Bronchial epithelial cell (primary cell): ENCODE measurements around the gene PCDHA8. TPM values are rescaled to one million over a fixed set of nuclear protein-coding genes. Genes with fewer than 3 reads are reported as not detected.
"Not testable (repeated sequence)": the region's sequence is repeated elsewhere in the genome, so short reads cannot be mapped to it uniquely, and the experiment has no call there.

Experiments used
- DNase-seq: peaks from one replicate; pipeline ENCODE4 v3.0.0-alpha.2; 2010; ENCODE audit warnings: low read depth
- FAIRE-seq: peaks from 2 replicates; lab custom pipeline; 2011; peaks lifted over from hg19 to GRCh38; lab: Jason Lieb, UNC
- H3K27me3 ChIP-seq: 2 replicates; pipeline ENCODE4 v1.5.1; 2011; ENCODE audit warnings: low read length; ENCODE audit not compliant: control insufficient read depth, insufficient read depth
- H3K36me3 ChIP-seq: 2 replicates; pipeline ENCODE4 v1.5.1; 2011; ENCODE audit warnings: low read length; ENCODE audit not compliant: control insufficient read depth, insufficient read depth
- H3K4me3 ChIP-seq: 2 replicates; pipeline ENCODE4 v1.5.1; 2011; ENCODE audit warnings: mild to moderate bottlenecking, low read depth, low read length, control low read depth
- CTCF ChIP-seq: IDR thresholded peaks from 2 replicates; pipeline ENCODE4 v1.5.1; 2011; ENCODE audit warnings: mild to moderate bottlenecking, moderate library complexity, low read length, control low read depth, inconsistent platforms; ENCODE audit not compliant: insufficient read depth, severe bottlenecking
- total RNA-seq: library from RNA; depleted of rRNA; stranded (reverse); fragments of >200 nt; gene quantifications from 2 replicates; pipeline ENCODE4 v1.2.1, GENCODE V29; 2014

Gene PCDHA8
- total RNA-seq, 1 donor from 2014 or later, result not detected

- Histone ChIP-seq H3K36me3 (no peaks in the 10 kb centered on the region), H3K4me3 (no peak overlapping the region), H3K27me3 (no peaks in the 10 kb centered on the region)
- DNase-seq (no peak), FAIRE-seq (no peak)
- TF ChIP-seq CTCF, result no peak
These were observed 12.6 kb upstream of the PCDHA8 start for GRCh38 chr5:140828362-140828737.

GRCh38 chr5:140829511-140830501, 11.2 kb upstream of the PCDHA8 start:
- not testable (repeated sequence) for H3K4me3 ChIP-seq, H3K36me3 ChIP-seq, DNase-seq, FAIRE-seq, H3K27me3 ChIP-seq

- FAIRE-seq (no peak), DNase-seq (peak; percentile 10)
- H3K36me3 ChIP-seq, result no peaks in the 10 kb centered on the region
- H3K27me3 ChIP-seq, result no peaks in the 10 kb centered on the region
- TF ChIP-seq CTCF, result no peak
- no peak within 1 kb of the TSS for H3K4me3 ChIP-seq
These were observed 7.0 kb upstream of the PCDHA8 start, which contains the start of gene PCDHA7 for GRCh38 chr5:140833993-140834392. Gene PCDHA7 (plus strand): TSS chr5:140834269. CDS start chr5:140834384, 115 bp downstream.

GRCh38 chr5:140834439-140835008, 6.5 kb upstream of the PCDHA8 start:
- DNase-seq, H3K27me3 ChIP-seq, H3K36me3 ChIP-seq, H3K4me3 ChIP-seq: not testable (repeated sequence)
- peak; percentile 94 for FAIRE-seq

GRCh38 chr5:140835622-140836510, 5.1 kb upstream of the PCDHA8 start:
- FAIRE-seq, result no peak
- Histone ChIP-seq H3K36me3 (no peaks in the 10 kb centered on the region), H3K27me3 (no peaks in the 10 kb centered on the region)

More at GRCh38 chr5:140835622-140836510, 5.1 kb upstream of the PCDHA8 start:
- no peak for DNase-seq
- H3K4me3 ChIP-seq, result no peak overlapping the region
- TF ChIP-seq CTCF, result no peak
